GM10266 (cell line): ENCODE measurements around the gene TRIB2.

Source experiments
- DNase-seq: peaks from one replicate; pipeline ENCODE4 v3.0.0; 2012; ENCODE audit errors: extremely low spot score
- TF ChIP-seq, protein P1 (sequence below): IDR thresholded peaks from 2 replicates; pipeline ENCODE4 v1.5.1; 2012; ENCODE audit warnings: mild to moderate bottlenecking, low read depth; ENCODE audit not compliant: control insufficient read depth, insufficient read depth; ENCODE audit errors: missing control alignments

Gene TRIB2

DNA sequence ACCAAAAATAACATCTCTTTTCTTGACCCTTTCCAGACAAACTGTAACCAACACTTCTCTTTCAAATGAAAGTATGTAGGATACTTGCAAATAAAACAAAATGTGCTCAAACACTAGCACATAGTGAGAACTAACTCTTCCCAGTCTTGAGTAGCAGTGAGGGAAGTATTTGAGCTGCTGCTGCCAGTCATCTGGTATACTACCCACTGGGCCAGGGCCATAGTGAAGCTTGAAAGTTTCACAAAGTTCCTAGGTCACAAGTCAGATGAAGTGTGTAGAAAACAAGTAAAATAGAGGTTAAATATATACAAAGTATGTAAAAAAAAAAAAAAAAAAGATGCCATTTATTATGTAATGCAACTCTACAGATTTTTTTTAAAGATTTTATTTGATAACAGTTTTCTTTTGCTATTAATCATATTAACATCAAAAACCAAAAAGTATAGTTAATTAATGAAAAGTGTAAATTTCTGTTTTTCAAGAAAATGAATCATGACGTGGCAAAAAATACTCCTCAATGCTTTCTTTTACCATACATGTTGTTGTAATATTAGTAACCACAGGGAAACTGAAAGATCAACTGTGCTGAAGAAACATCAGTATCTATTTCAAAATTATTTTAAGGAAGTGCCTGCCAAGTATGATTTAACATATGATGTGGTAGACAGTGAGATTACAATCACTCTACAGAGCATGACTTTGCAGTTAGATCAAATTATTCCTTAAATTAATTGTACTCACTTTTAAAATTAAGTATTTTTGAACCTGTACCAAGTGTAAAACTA, 21.6 kb upstream of the TRIB2 start:
- DNase-seq, result no peak
- TF ChIP-seq, protein P1, sequence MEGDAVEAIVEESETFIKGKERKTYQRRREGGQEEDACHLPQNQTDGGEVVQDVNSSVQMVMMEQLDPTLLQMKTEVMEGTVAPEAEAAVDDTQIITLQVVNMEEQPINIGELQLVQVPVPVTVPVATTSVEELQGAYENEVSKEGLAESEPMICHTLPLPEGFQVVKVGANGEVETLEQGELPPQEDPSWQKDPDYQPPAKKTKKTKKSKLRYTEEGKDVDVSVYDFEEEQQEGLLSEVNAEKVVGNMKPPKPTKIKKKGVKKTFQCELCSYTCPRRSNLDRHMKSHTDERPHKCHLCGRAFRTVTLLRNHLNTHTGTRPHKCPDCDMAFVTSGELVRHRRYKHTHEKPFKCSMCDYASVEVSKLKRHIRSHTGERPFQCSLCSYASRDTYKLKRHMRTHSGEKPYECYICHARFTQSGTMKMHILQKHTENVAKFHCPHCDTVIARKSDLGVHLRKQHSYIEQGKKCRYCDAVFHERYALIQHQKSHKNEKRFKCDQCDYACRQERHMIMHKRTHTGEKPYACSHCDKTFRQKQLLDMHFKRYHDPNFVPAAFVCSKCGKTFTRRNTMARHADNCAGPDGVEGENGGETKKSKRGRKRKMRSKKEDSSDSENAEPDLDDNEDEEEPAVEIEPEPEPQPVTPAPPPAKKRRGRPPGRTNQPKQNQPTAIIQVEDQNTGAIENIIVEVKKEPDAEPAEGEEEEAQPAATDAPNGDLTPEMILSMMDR, result no peak

DNA sequence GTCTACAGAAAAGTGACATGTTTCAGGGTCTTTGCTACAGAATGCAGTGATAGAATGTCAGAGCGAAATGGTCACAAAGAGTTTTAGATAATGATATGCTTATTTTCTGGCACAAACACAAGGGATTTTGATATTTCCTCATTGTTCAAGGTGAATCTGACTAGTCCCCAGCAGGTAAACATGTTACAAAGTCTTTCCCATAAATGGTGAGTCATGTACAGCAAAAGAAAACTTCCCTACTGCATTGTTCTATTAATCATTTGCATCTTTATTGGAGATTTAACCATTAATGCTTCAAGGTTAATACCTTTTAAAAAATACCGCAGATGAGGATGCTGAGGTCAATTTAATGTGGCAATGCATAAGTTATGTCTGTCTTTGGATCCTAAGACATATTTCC, 19.1 kb upstream of the TRIB2 start:
- TF ChIP-seq, protein P1, result no peak
- no peak for DNase-seq

DNA sequence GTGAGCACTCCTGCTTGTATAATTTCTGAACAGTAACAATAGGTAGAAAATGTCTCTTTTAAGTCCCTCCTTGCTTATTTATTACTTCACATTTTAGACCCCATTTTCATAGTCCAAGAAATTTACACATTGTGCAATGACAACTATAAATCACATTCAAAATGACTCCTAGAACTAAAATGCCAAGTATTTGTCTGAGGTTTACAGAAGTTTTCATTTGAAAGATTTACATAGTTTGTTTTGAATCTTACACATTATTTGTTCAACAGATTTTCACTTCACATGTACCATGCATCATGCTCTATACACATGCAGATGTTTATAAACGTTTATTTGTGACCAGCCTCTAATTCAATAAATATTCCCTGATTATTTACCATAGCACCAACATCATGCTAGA, 15.7 kb upstream of the TRIB2 start:
- no peak for DNase-seq
- TF ChIP-seq, protein P1, result no peak

DNA sequence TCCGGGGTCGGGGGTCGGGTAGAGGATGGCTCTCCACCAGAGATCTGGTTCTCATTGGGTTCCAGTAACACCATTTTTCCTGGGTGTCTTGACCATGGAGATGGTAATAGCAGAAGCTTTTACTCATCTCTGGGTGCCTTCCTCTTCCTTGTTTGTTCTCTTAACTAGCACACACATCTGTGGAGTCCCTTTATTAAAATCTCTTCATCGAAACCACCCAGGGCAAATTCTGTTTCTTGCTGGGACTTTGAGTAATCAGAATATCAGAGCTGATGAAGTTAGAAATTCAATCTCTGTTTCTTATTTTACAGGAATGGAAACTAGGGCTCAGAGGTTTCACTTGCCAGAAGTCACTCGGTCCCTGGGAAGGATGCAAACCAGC, 15.0 kb upstream of the TRIB2 start:
- no peak for DNase-seq
- TF ChIP-seq, protein P1, result no peak

DNA sequence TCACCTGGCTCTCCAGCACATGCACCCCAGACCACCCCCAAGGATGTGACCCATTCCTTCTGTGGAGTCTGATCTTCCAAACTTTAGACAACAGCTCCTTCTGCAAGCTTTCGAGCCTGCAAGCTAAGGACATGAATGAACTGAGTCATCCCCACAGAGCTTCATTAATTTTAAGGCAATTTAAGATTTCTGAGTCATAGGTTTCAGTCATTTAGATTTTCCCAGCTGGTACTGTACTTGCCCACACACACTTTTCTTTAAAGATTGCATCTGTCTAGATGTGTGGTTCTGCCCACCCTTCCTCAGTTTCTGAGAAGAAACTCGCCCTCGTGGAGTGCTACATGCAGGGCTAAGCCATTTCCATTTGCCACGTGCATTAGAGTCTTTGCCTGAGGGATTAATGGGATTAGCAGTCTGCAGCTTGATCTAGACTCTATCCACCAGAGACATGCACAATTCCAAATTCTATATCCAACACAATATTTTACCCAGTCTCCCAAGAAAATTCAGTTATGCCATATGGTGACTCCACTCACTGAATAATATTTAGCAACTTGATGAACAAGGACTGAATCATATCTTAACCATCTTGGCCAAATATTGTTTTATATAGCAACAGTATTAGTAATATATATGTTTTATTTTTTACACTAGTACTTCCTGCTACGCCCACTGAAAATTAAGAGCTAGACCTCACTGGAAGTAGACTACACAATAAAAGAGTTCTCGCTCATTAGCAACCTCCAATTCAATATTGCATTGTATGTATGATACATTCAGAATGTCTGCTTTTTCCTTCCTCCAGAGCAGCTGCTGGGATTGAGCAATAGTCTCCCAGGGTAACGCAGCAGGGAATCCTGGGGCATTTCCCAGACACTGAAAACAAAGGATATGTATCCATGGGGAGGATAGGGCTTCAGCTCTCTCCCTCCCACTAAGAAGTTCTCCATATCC, 14.3 kb upstream of the TRIB2 start:
- TF ChIP-seq, protein P1, result no peak
- no peak for DNase-seq

DNA sequence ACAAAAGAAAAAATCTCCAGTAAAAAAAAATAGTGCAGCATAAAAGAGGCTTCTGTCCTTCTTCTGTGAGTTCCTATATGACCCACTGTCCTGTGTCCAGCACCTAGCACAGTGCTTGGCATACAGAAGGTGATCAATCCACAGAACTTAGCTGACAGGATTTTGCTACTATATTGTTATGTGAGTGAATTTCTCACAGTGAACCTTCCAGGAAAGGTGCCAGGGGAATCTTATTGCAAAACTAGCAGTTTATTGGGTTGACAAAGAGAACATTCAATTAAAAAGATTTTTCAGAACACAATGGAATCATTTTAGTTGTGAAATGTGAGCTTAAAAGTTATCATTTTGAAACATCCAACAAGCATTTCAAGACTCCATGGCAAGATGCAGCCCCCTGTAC, 12.4 kb upstream of the TRIB2 start:
- TF ChIP-seq, protein P1, result no peak
- no peak for DNase-seq
